HepG2 (cell line): ENCODE data around the gene TMEM59. TPM values are rescaled to one million over a fixed set of nuclear protein-coding genes. Genes with fewer than 3 reads are reported as not detected.

Experiments
- ARID4A ChIP-seq: sonication (generic); formaldehyde crosslinking; IDR thresholded peaks from 2 replicates; pipeline ENCODE4 v1.5.0; 2020; ENCODE audit warnings: mild to moderate bottlenecking, missing genetic modification reagents, borderline replicate concordance
- CEBPB ChIP-seq: IDR thresholded peaks from 2 replicates; pipeline ENCODE4 v1.6.1; 2011; ENCODE audit warnings: low read depth, low read length, improper control_type of control experiment, borderline replicate concordance
- ETV5 ChIP-seq: IDR thresholded peaks from 2 replicates; pipeline ENCODE4 v1.6.1; 2018; ENCODE audit warnings: missing biosample characterization, missing genetic modification reagents, inconsistent platforms, borderline replicate concordance
- FOXA3 ChIP-seq: IDR thresholded peaks from 2 replicates; pipeline ENCODE4 v1.6.1; 2016; ENCODE audit warnings: missing genetic modification reagents, missing compliant biosample characterization
- FOXJ3 ChIP-seq: sonication (generic); formaldehyde crosslinking; IDR thresholded peaks from 2 replicates; pipeline ENCODE4 v1.4.0; 2020; ENCODE audit warnings: missing genetic modification reagents, mild to moderate bottlenecking, borderline replicate concordance
- HDAC2 ChIP-seq: sonication (generic); formaldehyde crosslinking; IDR thresholded peaks from 2 replicates; pipeline ENCODE4 v1.4.0; 2020; ENCODE audit warnings: missing genetic modification reagents
- NCOR1 ChIP-seq: fragments of 200-600 bp; sonication (generic); IDR thresholded peaks from 2 replicates; pipeline ENCODE4 v1.7.0; 2017; ENCODE audit warnings: antibody characterized with exemption, low read length, borderline replicate concordance
- SOX13 ChIP-seq, 3 experiments: fragments of 450-650 bp in 1 of 3; sonication (generic) in 1 of 3; formaldehyde crosslinking in 1 of 3; IDR thresholded peaks in 2 of 3; conservative IDR thresholded peaks in 1 of 3; 2 replicates each; pipeline versions ENCODE4 v1.5.0 to v1.6.1; 2016 to 2020; ENCODE audit warnings: antibody characterized with exemption in 1 of 3, mild to moderate bottlenecking in 1 of 3, missing compliant biosample characterization in 1 of 3, missing genetic modification reagents in 1 of 3, moderate library complexity in 1 of 3
- STAG1 ChIP-seq: sonication (generic); formaldehyde crosslinking; IDR thresholded peaks from 2 replicates; pipeline ENCODE4 v1.4.0; 2020; ENCODE audit warnings: missing genetic modification reagents
- TBX2 ChIP-seq: sonication (generic); formaldehyde crosslinking; IDR thresholded peaks from 2 replicates; pipeline ENCODE4 v1.5.0; 2020; ENCODE audit warnings: missing genetic modification reagents, mild to moderate bottlenecking, borderline replicate concordance
- ZBTB38 ChIP-seq: sonication (generic); formaldehyde crosslinking; IDR thresholded peaks from 2 replicates; pipeline ENCODE4 v1.5.1; 2020; ENCODE audit warnings: mild to moderate bottlenecking, missing genetic modification reagents
- ZBTB44 ChIP-seq: sonication (generic); formaldehyde crosslinking; IDR thresholded peaks from 2 replicates; pipeline ENCODE4 v1.4.0; 2020; ENCODE audit warnings: missing genetic modification reagents
- ZFAT ChIP-seq: sonication (generic); formaldehyde crosslinking; conservative IDR thresholded peaks from 2 replicates; pipeline ENCODE4 v1.8.1; 2023; ENCODE audit warnings: missing genetic modification reagents, inconsistent platforms
- ZNF318 ChIP-seq: sonication (generic); formaldehyde crosslinking; IDR thresholded peaks from 2 replicates; pipeline ENCODE4 v1.4.0; 2020; ENCODE audit warnings: mild to moderate bottlenecking, missing genetic modification reagents
- ZNF605 ChIP-seq: sonication (generic); formaldehyde crosslinking; IDR thresholded peaks from 2 replicates; pipeline ENCODE4 v1.8.0; 2022; ENCODE audit warnings: mild to moderate bottlenecking, missing genetic modification reagents
- polyA plus RNA-seq, 8 experiments: library from polyadenylated mRNA; depleted of rRNA in 3 of 8; stranded (reverse) in 7 of 8; unstranded in 1 of 8; fragments of >200 nt; fragmentation: Illumina TruSeq in 4 of 8; extraction: Trizol in 4 of 8; gene quantifications; 2 replicates each; pipeline versions ENCODE4 v1.2.1 to v1.2.3, GENCODE V29; 2011 to 2016; ENCODE audit warnings: low read depth in 4 of 8, missing spikeins in 1 of 8, mixed read lengths in 1 of 8; ENCODE audit not compliant: insufficient read depth in 1 of 8
- total RNA-seq, 5 experiments: library from RNA; depleted of rRNA; stranded (reverse); fragments of >200 nt; fragmentation: Illumina TruSeq; extraction: Trizol; gene quantifications; 2 replicates each; pipeline ENCODE4 v1.2.3, GENCODE V29; 2016; ENCODE audit warnings: low read depth in 1 of 5

TMEM59 gene
- total and polyA plus RNA-seq, 2 of the 13 experiments (the other 11 are each of a cell fraction or from before 2014, with no cell fraction given): 147 to 363 TPM

- no peak for TF ChIP-seq ZNF318
- peak; percentile 46; the same call in 1 of the 2 replicates for TF ChIP-seq ETV5
- TF ChIP-seq ZBTB44 (CRISPR knock-in tag): no peak
- no peak for TF ChIP-seq ZFAT (CRISPR knock-in tag)
- TF ChIP-seq ARID4A: peak; percentile 21; the same call in 1 of the 2 replicates
- TF ChIP-seq FOXA3 (CRISPR knock-in tag): no peak
- peak; percentile 25; the same call in 1 of the 2 replicates for TF ChIP-seq TBX2 (CRISPR knock-in tag)
- TF ChIP-seq ZNF605 (CRISPR knock-in tag): 0 out of 2 replicates have a peak, but pooled peaks have one; percentile 33
- no peak for TF ChIP-seq FOXJ3 (CRISPR knock-in tag)
- TF ChIP-seq CEBPB: no peak
- TF ChIP-seq ZBTB38 (CRISPR knock-in tag): no peak
- no peak for TF ChIP-seq SOX13 (IDR thresholded peaks at IDR 0.05)
- TF ChIP-seq SOX13 (CRISPR knock-in tag; conservative IDR thresholded peaks at IDR 0.05 in 1 of 2, IDR thresholded peaks at IDR 0.05 in 1 of 2): no peak
- no peak for TF ChIP-seq STAG1
- no peak for TF ChIP-seq NCOR1
- TF ChIP-seq HDAC2: peak; percentile 25; the same call in 1 of the 2 replicates
Observed at GRCh38 chr1:54013393-54014008, 39.5 kb downstream of the TMEM59 start (continued).
